Measurements from ENCODE around the gene TMEFF1.
A peak's percentile ranks its signal among the peaks of the same experiment; 100 is the strongest.
"Not testable (repeated sequence)": the region's sequence is repeated elsewhere in the genome, so short reads cannot be mapped to it uniquely, and the experiment has no call there.

Gene TMEFF1

GRCh38 chr9:100486479-100487176 is 13.7 kb downstream of the TMEFF1 start:
- FAIRE-seq (no peak), DNase-seq (ENCODE audit: low spot score) (no peak)

- no peak for DNase-seq (ENCODE audit: low spot score)
- FAIRE-seq: no peak
Observed at GRCh38 chr9:100488177-100488576, 15.2 kb downstream of the TMEFF1 start.

- no peak for FAIRE-seq
Observed at GRCh38 chr9:100489836-100490235, 16.9 kb downstream of the TMEFF1 start.

GRCh38 chr9:100492952-100493351 is 20.0 kb downstream of the TMEFF1 start:
- FAIRE-seq: no peak
- peak; percentile 21 for DNase-seq (ENCODE audit: low spot score)

More at GRCh38 chr9:100489836-100490235, 16.9 kb downstream of the TMEFF1 start:
- no peak for DNase-seq (ENCODE audit: low spot score)

- FAIRE-seq (no peak), DNase-seq (ENCODE audit: low spot score) (no peak)
Observed at GRCh38 chr9:100498592-100498991, 25.6 kb downstream of the TMEFF1 start.

- FAIRE-seq (no peak), DNase-seq (ENCODE audit: low spot score) (no peak)
Observed at GRCh38 chr9:100499460-100499859, 26.5 kb downstream of the TMEFF1 start.

- no peak for DNase-seq (ENCODE audit: low spot score)
- no peak for FAIRE-seq
Observed at GRCh38 chr9:100499866-100500265, 26.9 kb downstream of the TMEFF1 start.

GRCh38 chr9:100505564-100506159 is 32.7 kb downstream of the TMEFF1 start:
- FAIRE-seq: no peak

GRCh38 chr9:100507350-100507749 is 34.4 kb downstream of the TMEFF1 start:
- not testable (repeated sequence) for FAIRE-seq; DNase-seq (ENCODE audit: low spot score)

More at GRCh38 chr9:100505564-100506159, 32.7 kb downstream of the TMEFF1 start:
- DNase-seq (ENCODE audit: low spot score): peak; percentile 47

- FAIRE-seq: no peak
Observed at GRCh38 chr9:100511205-100511604, 38.3 kb downstream of the TMEFF1 start.

GRCh38 chr9:100515578-100516494 is 42.9 kb downstream of the TMEFF1 start:
- DNase-seq (ENCODE audit: low spot score) (no peak), FAIRE-seq (no peak)

More at GRCh38 chr9:100511205-100511604, 38.3 kb downstream of the TMEFF1 start:
- no peak for DNase-seq (ENCODE audit: low spot score)

GRCh38 chr9:100521282-100521681 is 48.3 kb downstream of the TMEFF1 start:
- FAIRE-seq: no peak
- no peak for DNase-seq (ENCODE audit: low spot score)

- FAIRE-seq (no peak), DNase-seq (ENCODE audit: low spot score) (no peak)
Observed at GRCh38 chr9:100525563-100525962, 52.6 kb downstream of the TMEFF1 start.

GRCh38 chr9:100527180-100527794 is 54.3 kb downstream of the TMEFF1 start:
- not testable (repeated sequence) for FAIRE-seq; DNase-seq (ENCODE audit: low spot score)

- DNase-seq (ENCODE audit: low spot score) (no peak), FAIRE-seq (no peak)
Observed at GRCh38 chr9:100534401-100534800, 61.5 kb downstream of the TMEFF1 start.

GRCh38 chr9:100540327-100540726 is 67.4 kb downstream of the TMEFF1 start:
- FAIRE-seq: no peak

GRCh38 chr9:100549048-100549447 is 76.1 kb downstream of the TMEFF1 start:
- no peak for FAIRE-seq
- no peak for DNase-seq (ENCODE audit: low spot score)

More at GRCh38 chr9:100540327-100540726, 67.4 kb downstream of the TMEFF1 start:
- no peak for DNase-seq (ENCODE audit: low spot score)

- FAIRE-seq (no peak), DNase-seq (ENCODE audit: low spot score) (no peak)
Observed at GRCh38 chr9:100554935-100555401, 82.0 kb downstream of the TMEFF1 start.

GRCh38 chr9:100555471-100555870 is 82.5 kb downstream of the TMEFF1 start:
- DNase-seq (ENCODE audit: low spot score) (no peak), FAIRE-seq (no peak)

- no peak for FAIRE-seq
- no peak for DNase-seq (ENCODE audit: low spot score)
Observed at GRCh38 chr9:100557053-100557452, 84.1 kb downstream of the TMEFF1 start.

- FAIRE-seq: no peak
- peak; percentile 14 for DNase-seq (ENCODE audit: low spot score)
Observed at GRCh38 chr9:100561256-100561655, 88.3 kb downstream of the TMEFF1 start.

Measured in urothelium cell line (cell line).